ENCODE data around the gene CCNY. TPM values are rescaled to one million over a fixed set of nuclear protein-coding genes. Genes with fewer than 3 reads are reported as not detected.

Gene CCNY
- polyA plus RNA-seq, 1 experiment: 39.0 TPM

DNA sequence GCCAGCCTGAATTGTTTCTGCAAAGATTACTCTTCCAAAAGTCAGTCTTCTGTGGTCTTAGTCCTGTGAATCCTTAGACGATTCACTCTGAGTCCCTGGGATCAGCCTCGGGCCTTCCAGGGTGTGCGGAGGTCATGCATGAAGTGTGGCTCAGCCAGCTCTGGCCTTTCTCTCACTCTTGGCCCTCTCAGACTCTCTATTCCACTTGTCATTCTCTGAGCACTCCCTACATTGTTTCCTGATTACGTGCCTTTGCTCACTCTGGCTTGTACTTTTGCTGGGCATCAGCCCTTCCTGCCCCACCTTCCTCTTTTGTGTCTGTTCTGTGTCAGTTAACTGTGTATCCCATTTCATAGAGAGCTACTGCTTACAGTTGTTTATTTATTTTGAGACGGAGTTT is 36.0 kb downstream of the CCNY start:
- ChIA-PET POLR2A (no interaction called here), CTCF (no interaction called here)
- Histone ChIP-seq H3K36me3 (ENCODE audit: control insufficient read depth, insufficient read depth, low read length) (no peaks in the 10 kb centered on the region), H3K4me3 (ENCODE audit: low read depth, low read length) (no peak overlapping the region), H3K27me3 (ENCODE audit: control insufficient read depth, insufficient read depth, low read length) (no peaks in the 10 kb centered on the region)
- TF ChIP-seq, protein P1, sequence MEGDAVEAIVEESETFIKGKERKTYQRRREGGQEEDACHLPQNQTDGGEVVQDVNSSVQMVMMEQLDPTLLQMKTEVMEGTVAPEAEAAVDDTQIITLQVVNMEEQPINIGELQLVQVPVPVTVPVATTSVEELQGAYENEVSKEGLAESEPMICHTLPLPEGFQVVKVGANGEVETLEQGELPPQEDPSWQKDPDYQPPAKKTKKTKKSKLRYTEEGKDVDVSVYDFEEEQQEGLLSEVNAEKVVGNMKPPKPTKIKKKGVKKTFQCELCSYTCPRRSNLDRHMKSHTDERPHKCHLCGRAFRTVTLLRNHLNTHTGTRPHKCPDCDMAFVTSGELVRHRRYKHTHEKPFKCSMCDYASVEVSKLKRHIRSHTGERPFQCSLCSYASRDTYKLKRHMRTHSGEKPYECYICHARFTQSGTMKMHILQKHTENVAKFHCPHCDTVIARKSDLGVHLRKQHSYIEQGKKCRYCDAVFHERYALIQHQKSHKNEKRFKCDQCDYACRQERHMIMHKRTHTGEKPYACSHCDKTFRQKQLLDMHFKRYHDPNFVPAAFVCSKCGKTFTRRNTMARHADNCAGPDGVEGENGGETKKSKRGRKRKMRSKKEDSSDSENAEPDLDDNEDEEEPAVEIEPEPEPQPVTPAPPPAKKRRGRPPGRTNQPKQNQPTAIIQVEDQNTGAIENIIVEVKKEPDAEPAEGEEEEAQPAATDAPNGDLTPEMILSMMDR (IDR thresholded peaks at IDR 0.05; ENCODE audit: insufficient read depth, low read depth, low read length): no peak
- DNase-seq (ENCODE audit: low read depth): no peak

GRCh38 chr10:35375091-35375765 is 38.9 kb downstream of the CCNY start:
- POLR2A ChIA-PET: no interaction called here
- Histone ChIP-seq H3K36me3 (ENCODE audit: control insufficient read depth, insufficient read depth, low read length) (no peaks in the 10 kb centered on the region), H3K4me3 (ENCODE audit: low read depth, low read length) (no peak overlapping the region), H3K27me3 (ENCODE audit: control insufficient read depth, insufficient read depth, low read length) (no peaks in the 10 kb centered on the region)
- no peak for DNase-seq (ENCODE audit: low read depth)
- TF ChIP-seq, protein P1 (IDR thresholded peaks at IDR 0.05; ENCODE audit: insufficient read depth, low read depth, low read length): no peak
- CTCF ChIA-PET: interaction anchor here (1.2 kb wide), 1 partner anchor 26 kb away, joined by 3 read pairs; no protein-coding TSS in a partner anchor

DNA sequence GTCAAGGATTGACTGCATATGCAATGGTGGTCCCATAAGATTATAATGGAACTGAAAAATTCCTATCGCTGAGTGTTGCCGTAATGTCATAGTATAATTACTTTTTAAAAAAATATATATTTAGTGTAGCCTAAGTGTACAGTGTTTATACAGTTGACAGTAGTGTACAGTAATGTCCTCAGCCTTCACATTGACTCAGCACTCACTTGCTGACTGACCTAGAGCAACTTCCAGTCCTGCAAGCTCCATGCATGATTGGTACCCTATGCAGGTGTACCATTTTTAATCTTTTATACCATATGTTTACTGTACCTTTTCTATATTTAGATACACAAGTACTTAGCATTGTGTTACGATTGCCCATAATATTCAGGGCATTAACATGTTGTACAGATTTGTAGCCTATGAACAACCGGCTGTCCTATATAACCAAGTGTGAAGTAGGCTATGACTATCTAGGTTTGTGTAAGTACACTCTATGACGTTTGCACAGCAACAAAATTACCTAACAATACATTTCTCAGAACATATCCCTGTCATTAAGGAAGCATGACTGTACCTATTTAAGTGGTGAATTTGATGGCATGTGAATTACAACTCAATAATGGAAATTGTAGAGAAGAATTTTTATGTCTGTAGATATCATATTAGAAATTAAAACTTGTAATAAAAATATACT is 40.9 kb downstream of the CCNY start:
- no peak for DNase-seq (ENCODE audit: low read depth)
- TF ChIP-seq, protein P1 (IDR thresholded peaks at IDR 0.05; ENCODE audit: insufficient read depth, low read depth, low read length): no peak
- POLR2A ChIA-PET: no interaction called here
- Histone ChIP-seq H3K36me3 (ENCODE audit: control insufficient read depth, insufficient read depth, low read length) (no peaks in the 10 kb centered on the region), H3K4me3 (ENCODE audit: low read depth, low read length) (no peak overlapping the region), H3K27me3 (ENCODE audit: control insufficient read depth, insufficient read depth, low read length) (no peaks in the 10 kb centered on the region)
- CTCF ChIA-PET: no interaction called here

DNA sequence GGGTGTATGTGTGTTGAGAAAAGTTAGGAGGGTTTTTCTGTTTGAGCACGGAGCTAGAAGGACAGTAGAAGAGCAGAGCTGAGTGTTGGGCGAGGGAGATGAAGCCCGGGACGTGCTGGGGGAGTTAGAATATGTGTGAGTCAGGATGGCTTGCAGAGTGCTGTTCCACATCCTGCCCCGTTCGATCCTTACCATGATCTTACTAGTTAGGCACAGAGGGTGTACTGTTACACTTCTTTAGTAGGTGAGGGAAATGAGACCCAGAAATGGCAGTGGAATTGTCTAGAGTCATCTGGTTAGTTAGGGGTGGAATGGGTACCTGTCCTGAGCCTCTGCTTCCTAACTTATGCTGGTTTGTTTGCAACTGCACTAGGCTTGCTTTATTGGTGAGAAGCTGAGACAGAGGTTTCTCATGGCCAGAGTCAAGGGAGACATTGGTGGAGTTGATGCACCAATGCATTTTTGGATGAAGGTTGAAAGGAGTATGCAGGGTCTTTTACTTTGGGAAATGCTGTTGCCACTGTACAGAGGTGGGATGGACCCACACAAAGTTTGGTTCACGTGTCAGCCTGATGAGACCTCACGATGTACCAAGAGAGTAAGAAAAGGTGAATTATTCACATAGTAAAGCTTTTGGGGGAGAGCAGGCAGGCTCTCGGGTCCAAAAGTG is 42.4 kb downstream of the CCNY start:
- ChIA-PET CTCF (no interaction called here), POLR2A (interaction anchor here (0.9 kb wide), 1 partner anchor 11 kb away, joined by 3 read pairs; no protein-coding TSS in a partner anchor)
- Histone ChIP-seq H3K27me3 (ENCODE audit: control insufficient read depth, insufficient read depth, low read length) (no peaks in the 10 kb centered on the region), H3K4me3 (ENCODE audit: low read depth, low read length) (no peak overlapping the region), H3K36me3 (ENCODE audit: control insufficient read depth, insufficient read depth, low read length) (no peaks in the 10 kb centered on the region)
- no peak for DNase-seq (ENCODE audit: low read depth)
- TF ChIP-seq, protein P1 (IDR thresholded peaks at IDR 0.05; ENCODE audit: insufficient read depth, low read depth, low read length): no peak

All from BJ (cell line).